ENCODE results near the gene LCN15.
"Not testable (repeated sequence)": the region's sequence is repeated elsewhere in the genome, so short reads cannot be mapped to it uniquely, and the experiment has no call there.

Gene LCN15

GRCh38 chr9:136775191-136775590 is 10.9 kb upstream of the LCN15 start:
- no peak for DNase-seq (ENCODE audit: low read depth in 2 of 2)

GRCh38 chr9:136774416-136775045 is 10.2 kb upstream of the LCN15 start:
- no peak for DNase-seq (ENCODE audit: low read depth in 2 of 2)

GRCh38 chr9:136773386-136774044 is 9.2 kb upstream of the LCN15 start:
- no peak for DNase-seq (ENCODE audit: low read depth in 2 of 2)

GRCh38 chr9:136771907-136772415 is 7.6 kb upstream of the LCN15 start:
- no peak for DNase-seq (ENCODE audit: low read depth in 2 of 2)

- DNase-seq (ENCODE audit: low read depth in 2 of 2), result peak in 1 of 2 donors; percentile 21
Measured at GRCh38 chr9:136769710-136770191, 5.4 kb upstream of the LCN15 start.

- peak in 1 of 2 donors; percentile 25 for DNase-seq (ENCODE audit: low read depth in 2 of 2)
Measured at GRCh38 chr9:136766410-136767120, 2.2 kb upstream of the LCN15 start.

GRCh38 chr9:136765745-136766409 is 1.6 kb upstream of the LCN15 start:
- not testable (repeated sequence) for DNase-seq (ENCODE audit: low read depth in 2 of 2)

- no peak for DNase-seq (ENCODE audit: low read depth in 2 of 2)
Measured at GRCh38 chr9:136765041-136765440, 723 bp upstream of the LCN15 start.

- no peak for DNase-seq (ENCODE audit: low read depth in 2 of 2)
Measured at GRCh38 chr9:136763649-136764035, 676 bp downstream of the LCN15 start.

GRCh38 chr9:136762915-136763648 is 1.2 kb downstream of the LCN15 start:
- peak in 1 of 2 donors; percentile 15 for DNase-seq (ENCODE audit: low read depth in 2 of 2)

GRCh38 chr9:136762221-136762691 is 2.1 kb downstream of the LCN15 start:
- no peak for DNase-seq (ENCODE audit: low read depth in 2 of 2)

GRCh38 chr9:136761545-136761981 is 2.8 kb downstream of the LCN15 start:
- no peak for DNase-seq (ENCODE audit: low read depth in 2 of 2)

GRCh38 chr9:136760834-136761544 is 3.3 kb downstream of the LCN15 start:
- DNase-seq (ENCODE audit: low read depth in 2 of 2), result not testable (repeated sequence)

- no peak for DNase-seq (ENCODE audit: low read depth in 2 of 2)
Measured at GRCh38 chr9:136760424-136760823, 3.9 kb downstream of the LCN15 start.

- no peak for DNase-seq (ENCODE audit: low read depth in 2 of 2)
Measured at GRCh38 chr9:136759436-136760325, 4.6 kb downstream of the LCN15 start.

GRCh38 chr9:136759001-136759400 is 5.3 kb downstream of the LCN15 start:
- DNase-seq (ENCODE audit: low read depth in 2 of 2), result no peak

GRCh38 chr9:136757751-136758140 is 6.6 kb downstream of the LCN15 start:
- no peak for DNase-seq (ENCODE audit: low read depth in 2 of 2)

- no peak for DNase-seq (ENCODE audit: low read depth in 2 of 2)
Measured at GRCh38 chr9:136757328-136757727, 7.0 kb downstream of the LCN15 start.

- no peak for DNase-seq (ENCODE audit: low read depth in 2 of 2)
Measured at GRCh38 chr9:136756836-136757235, 7.5 kb downstream of the LCN15 start.

GRCh38 chr9:136756134-136756438 is 8.2 kb downstream of the LCN15 start:
- no peak for DNase-seq (ENCODE audit: low read depth in 2 of 2)
